ENCODE measurements around the gene RAB27A.

Gene RAB27A

DNA sequence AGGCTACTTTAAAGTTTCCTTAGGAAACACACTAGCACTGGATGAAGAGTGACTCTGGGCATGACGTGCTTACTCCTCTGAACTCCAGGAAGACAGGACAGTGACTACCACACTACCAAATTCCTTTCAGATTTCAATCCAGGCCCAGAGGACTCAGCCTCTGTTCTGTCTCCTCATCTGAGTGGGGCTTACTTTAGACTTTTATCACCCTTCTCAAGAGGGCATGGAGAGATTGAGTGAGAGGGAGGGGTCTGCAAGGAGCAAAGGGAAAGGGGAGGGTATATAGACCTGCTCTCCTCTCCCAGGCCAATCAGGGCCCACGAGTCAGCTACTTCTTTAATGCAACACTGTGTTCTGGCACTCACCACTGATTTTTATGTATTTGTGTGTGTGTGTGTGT is 63.5 kb downstream of the RAB27A start:
- no peak for DNase-seq (ENCODE audit: low read depth)
- no peak overlapping the region for H3K4me3 ChIP-seq (ENCODE audit: control insufficient read depth, low read depth, low read length)
- TF ChIP-seq, protein P1, sequence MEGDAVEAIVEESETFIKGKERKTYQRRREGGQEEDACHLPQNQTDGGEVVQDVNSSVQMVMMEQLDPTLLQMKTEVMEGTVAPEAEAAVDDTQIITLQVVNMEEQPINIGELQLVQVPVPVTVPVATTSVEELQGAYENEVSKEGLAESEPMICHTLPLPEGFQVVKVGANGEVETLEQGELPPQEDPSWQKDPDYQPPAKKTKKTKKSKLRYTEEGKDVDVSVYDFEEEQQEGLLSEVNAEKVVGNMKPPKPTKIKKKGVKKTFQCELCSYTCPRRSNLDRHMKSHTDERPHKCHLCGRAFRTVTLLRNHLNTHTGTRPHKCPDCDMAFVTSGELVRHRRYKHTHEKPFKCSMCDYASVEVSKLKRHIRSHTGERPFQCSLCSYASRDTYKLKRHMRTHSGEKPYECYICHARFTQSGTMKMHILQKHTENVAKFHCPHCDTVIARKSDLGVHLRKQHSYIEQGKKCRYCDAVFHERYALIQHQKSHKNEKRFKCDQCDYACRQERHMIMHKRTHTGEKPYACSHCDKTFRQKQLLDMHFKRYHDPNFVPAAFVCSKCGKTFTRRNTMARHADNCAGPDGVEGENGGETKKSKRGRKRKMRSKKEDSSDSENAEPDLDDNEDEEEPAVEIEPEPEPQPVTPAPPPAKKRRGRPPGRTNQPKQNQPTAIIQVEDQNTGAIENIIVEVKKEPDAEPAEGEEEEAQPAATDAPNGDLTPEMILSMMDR (IDR thresholded peaks at IDR 0.05; ENCODE audit: control insufficient read depth, insufficient read depth, low read depth, low read length, missing control alignments): no peak

DNA sequence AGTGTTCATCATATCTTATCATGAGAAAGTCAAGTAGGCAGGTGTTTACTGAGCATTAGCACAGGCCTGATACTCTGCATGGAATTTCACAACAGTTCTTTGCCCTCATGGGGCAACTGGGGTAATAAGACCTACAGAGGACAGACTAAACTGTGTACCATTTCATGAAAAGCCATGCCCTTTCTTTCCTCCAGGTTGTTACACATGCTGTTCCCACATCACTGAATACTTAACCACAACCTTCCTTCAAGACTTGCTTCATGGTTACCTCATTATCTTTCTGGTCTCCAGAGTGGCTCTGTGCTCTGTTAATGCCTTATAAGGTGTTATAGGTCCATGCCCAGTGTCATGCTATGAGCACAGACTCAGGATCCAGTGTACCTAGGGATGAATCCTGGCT is 64.7 kb downstream of the RAB27A start:
- no peak overlapping the region for H3K4me3 ChIP-seq (ENCODE audit: control insufficient read depth, low read depth, low read length)
- TF ChIP-seq, protein P1 (IDR thresholded peaks at IDR 0.05; ENCODE audit: control insufficient read depth, insufficient read depth, low read depth, low read length, missing control alignments): no peak
- no peak for DNase-seq (ENCODE audit: low read depth)

DNA sequence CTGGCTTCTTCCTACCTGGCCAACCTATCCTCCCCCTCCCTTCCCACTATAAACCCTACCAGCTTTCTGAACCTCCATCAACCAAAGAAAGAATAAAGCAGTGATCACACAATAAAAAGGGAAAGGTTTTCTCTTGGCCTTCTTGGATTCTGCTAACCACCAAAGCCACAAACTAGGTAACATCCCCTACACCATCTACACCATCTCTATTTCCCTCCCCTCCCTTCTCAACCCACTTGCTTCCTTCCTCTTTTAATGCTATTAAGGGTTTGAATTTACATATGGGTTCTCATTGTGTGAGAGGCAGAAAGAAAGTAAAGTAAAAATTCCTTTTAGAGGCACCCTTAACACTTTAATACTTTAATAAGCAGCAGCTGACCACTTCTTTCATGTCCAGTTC is 67.0 kb downstream of the RAB27A start:
- H3K4me3 ChIP-seq (ENCODE audit: control insufficient read depth, low read depth, low read length): no peak overlapping the region
- TF ChIP-seq, protein P1 (IDR thresholded peaks at IDR 0.05; ENCODE audit: control insufficient read depth, insufficient read depth, low read depth, low read length, missing control alignments): no peak
- no peak for DNase-seq (ENCODE audit: low read depth)

DNA sequence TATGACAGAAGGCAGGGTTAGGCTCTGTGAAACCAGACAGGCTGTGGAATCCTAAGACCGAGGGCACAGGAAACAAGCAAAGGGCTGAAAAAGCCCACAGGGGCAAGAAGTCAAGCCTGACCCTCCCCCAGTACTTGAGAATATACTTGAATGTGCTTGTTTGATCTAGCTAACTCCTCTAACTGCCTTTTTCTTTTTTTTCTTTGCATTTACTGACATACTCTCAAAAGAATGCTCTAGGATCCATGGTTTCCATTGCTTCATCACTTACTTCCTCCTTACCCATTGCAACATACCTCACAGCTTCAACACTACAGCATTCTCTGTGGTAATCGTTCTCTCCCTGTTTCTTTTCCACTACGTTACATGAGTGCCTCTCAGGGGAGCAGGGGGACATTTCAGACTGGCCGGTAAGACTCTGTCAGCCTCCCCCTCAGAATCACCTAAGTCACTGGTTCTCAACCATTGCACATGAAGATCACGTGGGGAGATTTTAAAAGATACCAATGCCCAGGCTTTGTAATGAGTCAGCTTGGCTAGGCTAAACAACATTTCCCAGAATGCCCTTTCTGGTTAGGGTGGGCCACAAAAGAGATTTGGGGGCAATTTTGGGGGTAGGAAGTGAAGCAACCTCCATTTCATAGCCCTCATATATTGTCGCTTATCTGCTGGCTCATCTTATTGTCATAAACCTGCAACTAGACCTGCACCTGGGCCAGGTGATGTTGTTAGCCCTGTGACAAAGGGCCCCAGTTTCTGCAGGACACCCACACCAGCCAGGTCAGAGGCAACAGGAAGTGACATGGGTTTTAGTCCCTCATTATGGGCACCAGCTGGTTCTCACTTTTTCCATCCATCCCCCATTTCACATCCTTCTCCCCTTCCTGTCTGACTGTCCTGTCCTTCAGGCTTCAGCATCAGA is 68.3 kb downstream of the RAB27A start:
- H3K4me3 ChIP-seq (ENCODE audit: control insufficient read depth, low read depth, low read length): no peak overlapping the region
- TF ChIP-seq, protein P1 (IDR thresholded peaks at IDR 0.05; ENCODE audit: control insufficient read depth, insufficient read depth, low read depth, low read length, missing control alignments): no peak
- peak; percentile 91 for DNase-seq (ENCODE audit: low read depth)

DNA sequence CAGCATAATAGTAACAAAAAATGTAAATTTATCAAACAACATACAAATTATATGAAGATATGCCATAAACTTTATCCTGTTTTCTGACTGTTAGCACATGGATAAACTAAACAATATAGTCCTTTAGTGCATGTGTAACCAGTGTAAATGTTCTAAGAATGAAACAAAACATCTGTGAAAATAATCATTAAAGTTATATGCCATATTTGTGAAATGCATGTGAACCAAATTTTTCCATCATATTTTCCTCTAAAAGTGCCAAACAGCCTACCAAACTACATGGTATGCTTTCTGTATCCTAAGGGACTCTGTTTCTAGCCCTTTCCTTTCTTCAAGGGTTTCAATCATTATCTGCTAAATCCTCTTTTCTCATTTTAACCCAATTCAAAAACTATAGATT is 69.0 kb downstream of the RAB27A start:
- DNase-seq (ENCODE audit: low read depth): no peak
- TF ChIP-seq, protein P1 (IDR thresholded peaks at IDR 0.05; ENCODE audit: control insufficient read depth, insufficient read depth, low read depth, low read length, missing control alignments): no peak
- H3K4me3 ChIP-seq (ENCODE audit: control insufficient read depth, low read depth, low read length): no peak overlapping the region

DNA sequence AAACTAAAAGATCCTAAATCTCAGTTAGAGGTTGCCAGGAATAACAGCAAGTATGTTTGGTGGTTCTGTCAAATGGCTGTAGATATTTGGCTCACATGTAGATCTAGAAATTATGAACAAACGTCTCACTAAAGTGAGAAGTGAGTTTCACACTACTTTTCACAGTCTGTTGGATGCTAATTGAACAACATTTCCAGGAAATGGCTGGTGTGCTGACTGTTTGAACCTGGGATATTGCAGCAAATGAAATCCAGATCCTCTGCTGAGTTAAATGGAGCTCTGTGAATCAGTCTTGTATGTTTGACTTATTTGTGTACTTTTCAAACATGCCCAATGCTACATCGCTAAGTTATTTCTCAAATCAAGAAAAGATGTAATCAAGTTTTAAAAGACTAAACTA is 71.6 kb downstream of the RAB27A start:
- no peak for DNase-seq (ENCODE audit: low read depth)
- H3K4me3 ChIP-seq (ENCODE audit: control insufficient read depth, low read depth, low read length): no peak overlapping the region
- TF ChIP-seq, protein P1 (IDR thresholded peaks at IDR 0.05; ENCODE audit: control insufficient read depth, insufficient read depth, low read depth, low read length, missing control alignments): no peak

Data from AG09309 (cell line).